Left ventricle myocardium inferior (tissue), 1 donor: ENCODE results near the gene DBET. TPM values are rescaled to one million over a fixed set of nuclear protein-coding genes. Genes with fewer than 3 reads are reported as not detected.
"Not testable (repeated sequence)": the region's sequence is repeated elsewhere in the genome, so short reads cannot be mapped to it uniquely, and the experiment has no call there.

Experiments used
- DNase-seq: peaks from one replicate; pipeline ENCODE4 v3.0.0-alpha.2; 2020
- H3K27ac ChIP-seq: fragments of 200-600 bp; replicated peaks from 2 replicates; pipeline ENCODE4 v1.8.0; 2021
- H3K27me3 ChIP-seq: fragments of 200-600 bp; 2 replicates; pipeline ENCODE4 v1.8.0; 2021; ENCODE audit warnings: low read depth
- H3K36me3 ChIP-seq: fragments of 200-600 bp; 2 replicates; pipeline ENCODE4 v1.8.0; 2021
- H3K4me1 ChIP-seq: fragments of 200-600 bp; 2 replicates; pipeline ENCODE4 v1.8.0; 2021
- H3K4me3 ChIP-seq: fragments of 200-600 bp; 2 replicates; pipeline ENCODE4 v1.8.0; 2021; ENCODE audit warnings: mild to moderate bottlenecking, moderate library complexity
- H3K9me3 ChIP-seq: fragments of 200-600 bp; replicated peaks from 2 replicates; pipeline ENCODE4 v1.8.0; 2021
- CTCF ChIP-seq: fragments of 200-600 bp; IDR thresholded peaks from 2 replicates; pipeline ENCODE4 v1.8.0; 2021; ENCODE audit warnings: antibody characterized with exemption, mild to moderate bottlenecking, borderline replicate concordance
- intact Hi-C: fragments of 100-400 bp; cut with micrococcal nuclease; formaldehyde crosslinking; loops from one replicate; pipeline ENCODE4 v1.11.0; 2022
- long read RNA-seq: library from polyadenylated mRNA; unstranded; transcript quantifications from one replicate; pipeline ENCODE4 v2.0.0, GENCODE V29; 2021
- total RNA-seq: library from RNA; stranded (reverse); fragmentation: NEBNext Ultra II Directional; extraction: Animal tissue kit (Norgen Biotek cat#: 25700); gene quantifications from one replicate; pipeline ENCODE4 v1.2.1, GENCODE V29; 2021
- donor health status: DM: no; HTN: yes; CAD: no; lungs with severe emphysema.

The DBET gene
- total RNA-seq = not detected
- long read RNA-seq = 0 reads

- H3K27me3 ChIP-seq, H3K4me1 ChIP-seq, H3K9me3 ChIP-seq, H3K27ac ChIP-seq, H3K4me3 ChIP-seq, H3K36me3 ChIP-seq, DNase-seq, intact Hi-C loops: not testable (repeated sequence)
Measured at GRCh38 chr4:190064342-190064741, at the start of gene DBET. DBET (plus strand) TSS chr4:190064502.

GRCh38 chr4:190014771-190015537, 49.3 kb upstream of the DBET start:
- no peak for DNase-seq
- Histone ChIP-seq H3K27me3 (peaks cover 95% of the 10 kb centered on the region), H3K4me3 (peak overlapping the region; percentile 51), H3K4me1 (peaks cover 30% of the 10 kb centered on the region), H3K27ac (no peak overlapping the region), H3K36me3 (no peaks in the 10 kb centered on the region), H3K9me3 (peaks cover 8% of the 10 kb centered on the region)
- intact Hi-C loops = no loop called here
- TF ChIP-seq CTCF = no peak

GRCh38 chr4:190015538-190016368, 48.5 kb upstream of the DBET start:
- intact Hi-C loops = no loop called here
- Histone ChIP-seq H3K27ac (no peak overlapping the region), H3K27me3 (peaks cover 97% of the 10 kb centered on the region), H3K9me3 (peaks cover 8% of the 10 kb centered on the region), H3K4me1 (peaks cover 36% of the 10 kb centered on the region), H3K4me3 (no peak overlapping the region), H3K36me3 (no peaks in the 10 kb centered on the region)
- TF ChIP-seq CTCF = no peak
- DNase-seq = no peak

- H3K4me3 ChIP-seq = peak overlapping the region; percentile 41
Measured at GRCh38 chr4:190016369-190017289, 47.7 kb upstream of the DBET start.

More at GRCh38 chr4:190016369-190017289, 47.7 kb upstream of the DBET start:
- peaks cover 8% of the 10 kb centered on the region for H3K9me3 ChIP-seq
- no peak for DNase-seq
- peaks cover 44% of the 10 kb centered on the region for H3K4me1 ChIP-seq
- peaks cover 100% of the 10 kb centered on the region for H3K27me3 ChIP-seq
- no peak overlapping the region for H3K27ac ChIP-seq
- H3K36me3 ChIP-seq = no peaks in the 10 kb centered on the region
- TF ChIP-seq CTCF = no peak
- intact Hi-C loops = no loop called here
